H9 (cell line): ENCODE data around the gene MS4A4A. TPM values are rescaled to one million over a fixed set of nuclear protein-coding genes. Genes with fewer than 3 reads are reported as not detected.
A peak's percentile ranks its signal among the peaks of the same experiment; 100 is the strongest.
"Not testable (repeated sequence)": the region's sequence is repeated elsewhere in the genome, so short reads cannot be mapped to it uniquely, and the experiment has no call there.

Source experiments
- DNase-seq: peaks from one replicate; pipeline ENCODE4 v3.0.0-alpha.2; 2017
- H2AFZ ChIP-seq: one replicate; pipeline ENCODE4 v1.6.1; 2013; ENCODE audit warnings: mild to moderate bottlenecking, low read length, control low read depth, moderate library complexity
- H2AK5ac ChIP-seq: 2 replicates; pipeline ENCODE4 v1.6.1; 2013; ENCODE audit warnings: low read length, control low read depth, mixed read lengths; ENCODE audit not compliant: insufficient read length
- H2BK120ac ChIP-seq: one replicate; pipeline ENCODE4 v1.6.1; 2013; ENCODE audit warnings: low read depth, mild to moderate bottlenecking, low read length, control low read depth, inconsistent platforms; ENCODE audit not compliant: poor library complexity, severe bottlenecking
- H2BK12ac ChIP-seq: 2 replicates; pipeline ENCODE4 v1.6.1; 2013; ENCODE audit warnings: low read length, control low read depth, mixed read lengths, low read depth; ENCODE audit not compliant: insufficient read length
- H2BK15ac ChIP-seq: 2 replicates; pipeline ENCODE4 v1.6.1; 2013; ENCODE audit warnings: low read depth, low read length, control low read depth
- H2BK20ac ChIP-seq: one replicate; pipeline ENCODE4 v1.6.1; 2013; ENCODE audit warnings: low read depth, mild to moderate bottlenecking, low read length, control low read depth, inconsistent platforms; ENCODE audit not compliant: poor library complexity, severe bottlenecking
- H2BK5ac ChIP-seq: 2 replicates; pipeline ENCODE4 v1.6.1; 2013; ENCODE audit warnings: low read length, control low read depth, mixed read lengths; ENCODE audit not compliant: insufficient read length
- H3K14ac ChIP-seq: 2 replicates; pipeline ENCODE4 v1.6.1; 2013; ENCODE audit warnings: low read length, control low read depth; ENCODE audit not compliant: insufficient read depth
- H3K18ac ChIP-seq: 2 replicates; pipeline ENCODE4 v1.6.1; 2013; ENCODE audit warnings: low read depth, mild to moderate bottlenecking, mixed read lengths, low read length, control low read depth; ENCODE audit not compliant: insufficient read length
- H3K23ac ChIP-seq: 2 replicates; pipeline ENCODE4 v1.6.1; 2013; ENCODE audit warnings: low read length, control low read depth, mixed read lengths, low read depth; ENCODE audit not compliant: insufficient read length
- H3K23me2 ChIP-seq: 2 replicates; pipeline ENCODE4 v1.6.1; 2013; ENCODE audit warnings: low read depth, mild to moderate bottlenecking, mixed read lengths, low read length, control low read depth; ENCODE audit not compliant: insufficient read length, poor library complexity, severe bottlenecking
- H3K27ac ChIP-seq: 2 replicates; pipeline ENCODE4 v1.5.1; 2013; ENCODE audit warnings: low read length, control low read depth, mixed read lengths, low read depth; ENCODE audit not compliant: insufficient read length
- H3K27me3 ChIP-seq: 2 replicates; pipeline ENCODE4 v1.6.1; 2013; ENCODE audit warnings: low read length, control low read depth, inconsistent platforms; ENCODE audit not compliant: insufficient read depth
- H3K4ac ChIP-seq: 2 replicates; pipeline ENCODE4 v1.6.1; 2013; ENCODE audit warnings: low read depth, mild to moderate bottlenecking, control low read depth, inconsistent platforms, low read length, moderate library complexity
- H3K4me1 ChIP-seq: 2 replicates; pipeline ENCODE4 v1.6.1; 2013; ENCODE audit warnings: low read length, control low read depth, inconsistent platforms; ENCODE audit not compliant: insufficient read depth
- H3K4me2 ChIP-seq: 2 replicates; pipeline ENCODE4 v1.6.1; 2013; ENCODE audit warnings: low read length, control low read depth, mixed read lengths; ENCODE audit not compliant: insufficient read length, insufficient read depth
- H3K56ac ChIP-seq: 2 replicates; pipeline ENCODE4 v1.6.1; 2013; ENCODE audit warnings: low read depth, mild to moderate bottlenecking, mixed read lengths, low read length, control low read depth; ENCODE audit not compliant: insufficient read length
- H3K79me1 ChIP-seq: 2 replicates; pipeline ENCODE4 v1.6.1; 2013; ENCODE audit warnings: low read depth, mild to moderate bottlenecking, moderate library complexity, low read length, control low read depth, inconsistent platforms; ENCODE audit not compliant: insufficient read depth, poor library complexity, severe bottlenecking
- H3K79me2 ChIP-seq: 2 replicates; pipeline ENCODE4 v1.6.1; 2013; ENCODE audit warnings: low read length, control low read depth, inconsistent platforms; ENCODE audit not compliant: insufficient read depth
- H3K9ac ChIP-seq: 2 replicates; pipeline ENCODE4 v1.6.1; 2013; ENCODE audit warnings: low read length, control low read depth, mixed read lengths; ENCODE audit not compliant: insufficient read length; ENCODE audit errors: extremely low read depth
- H3K9me3 ChIP-seq: one replicate; pipeline ENCODE4 v1.6.1; 2013; ENCODE audit warnings: low read depth, low read length, inconsistent platforms; ENCODE audit not compliant: control insufficient read depth
- H3T11ph ChIP-seq: one replicate; pipeline ENCODE4 v1.6.1; 2013; ENCODE audit warnings: mild to moderate bottlenecking, low read length, control low read depth, inconsistent platforms
- H4K20me1 ChIP-seq: one replicate; pipeline ENCODE4 v1.6.1; 2013; ENCODE audit not compliant: control insufficient read depth, insufficient read length, insufficient read depth
- H4K5ac ChIP-seq: 2 replicates; pipeline ENCODE4 v1.6.1; 2013; ENCODE audit warnings: low read depth, mild to moderate bottlenecking, mixed read lengths, low read length, control low read depth; ENCODE audit not compliant: insufficient read length
- H4K8ac ChIP-seq: replicated peaks from 2 replicates; pipeline ENCODE4 v1.6.1; 2013; ENCODE audit warnings: low read length, control low read depth, mixed read lengths, low read depth; ENCODE audit not compliant: insufficient read length
- H4K91ac ChIP-seq: 2 replicates; pipeline ENCODE4 v1.6.1; 2013; ENCODE audit warnings: low read depth, mild to moderate bottlenecking, moderate library complexity, mixed read lengths, low read length, control low read depth; ENCODE audit not compliant: insufficient read length
- H3K27ac Mint-ChIP-seq, 3 experiments: 2 replicates in 2 of 3; 3 replicates in 1 of 3; pipeline ENCODE4 v1.8.0; 2020 to 2021; ENCODE audit warnings: mixed read lengths in 3 of 3, mild to moderate bottlenecking in 1 of 3, moderate library complexity in 1 of 3
- H3K27me3 Mint-ChIP-seq: 2 replicates; pipeline ENCODE4 v1.8.0; 2021; ENCODE audit warnings: low read depth, mild to moderate bottlenecking, moderate library complexity, mixed read lengths
- H3K36me3 Mint-ChIP-seq, 3 experiments: 2 replicates in 2 of 3; 3 replicates in 1 of 3; pipeline ENCODE4 v1.8.0; 2020 to 2021; ENCODE audit warnings: low read depth in 3 of 3, mixed read lengths in 3 of 3; ENCODE audit not compliant: insufficient read depth in 1 of 3
- H3K4me1 Mint-ChIP-seq, 2 experiments: 2 replicates each; pipeline ENCODE4 v1.8.0; 2020; ENCODE audit warnings: mixed read lengths in 2 of 2
- H3K4me3 Mint-ChIP-seq, 2 experiments: 2 replicates in 1 of 2; 3 replicates in 1 of 2; pipeline ENCODE4 v1.8.0; 2020 to 2021; ENCODE audit warnings: mild to moderate bottlenecking in 2 of 2, mixed read lengths in 2 of 2, moderate library complexity in 1 of 2
- H3K9me3 Mint-ChIP-seq, 2 experiments: 2 replicates in 1 of 2; 3 replicates in 1 of 2; pipeline ENCODE4 v1.8.0; 2020; ENCODE audit warnings: mild to moderate bottlenecking in 2 of 2, mixed read lengths in 2 of 2, moderate library complexity in 1 of 2
- CTCF ChIP-seq: fragments of 200-600 bp; sonication (generic); conservative IDR thresholded peaks from 3 replicates; pipeline ENCODE4 v1.8.0; 2021; ENCODE audit warnings: antibody characterized with exemption, mild to moderate bottlenecking
- WGBS: extraction: QIAGEN DNeasy Blood & Tissue Kit; methylation state at CpG from one replicate; pipeline ENCODE4 v1.1.7; 2013; ENCODE audit warnings: missing lambda C conversion rate, low lambda C conversion rate, mixed read lengths; ENCODE audit not compliant: insufficient read length; ENCODE audit errors: extremely low coverage; 5-methylcytosine and 5-hydroxymethylcytosine counted together
- total RNA-seq: library from RNA; stranded (reverse); gene quantifications from 2 replicates; pipeline ENCODE4 v1.2.1, GENCODE V29; 2021

Gene MS4A4A
- total RNA-seq, 1 experiment from 2014 or later, result not detected

GRCh38 chr11:60282286-60282685, 1.8 kb downstream of the MS4A4A start:
- Histone ChIP-seq H4K20me1 (no peaks in the 10 kb centered on the region), H2BK5ac (no peak overlapping the region), H3K4me2 (no peak overlapping the region), H3K23ac (no peak overlapping the region), H3T11ph (no peak overlapping the region), H4K8ac (no peak overlapping the region), H2BK12ac (no peak overlapping the region), H3K79me2 (no peaks in the 10 kb centered on the region), H2BK20ac (no peak overlapping the region), H2AK5ac (no peak overlapping the region), H2BK120ac (no peak overlapping the region), H3K27me3 (no peaks in the 10 kb centered on the region), H4K91ac (no peak overlapping the region), H3K27ac (no peak overlapping the region), H3K79me1 (no peaks in the 10 kb centered on the region), H3K9ac (no peak overlapping the region), H3K56ac (no peak overlapping the region), H3K9me3 (peaks cover 4% of the 10 kb centered on the region), H3K14ac (no peak overlapping the region), H3K4me1 (peaks cover 2% of the 10 kb centered on the region; the same call in 1 of the 2 replicates), H4K5ac (no peak overlapping the region), H2BK15ac (no peak overlapping the region), H3K23me2 (no peaks in the 10 kb centered on the region), H3K18ac (no peak overlapping the region), H2AFZ (no peak overlapping the region), H3K4ac (no peak overlapping the region)
- DNase-seq, result no peak
- peaks cover under 1 to 13% (median 8%) of the 10 kb centered on the region in 3 experiments; a peak in 4 of 7 replicates for H3K36me3 Mint-ChIP-seq
- H3K9me3 Mint-ChIP-seq, result peaks cover 9 to 13% of the 10 kb centered on the region in 2 experiments
- H3K27me3 Mint-ChIP-seq, result no peaks in the 10 kb centered on the region; the same call in 1 of the 2 replicates
- no peak for TF ChIP-seq CTCF
- no peak overlapping the region for H3K4me3 Mint-ChIP-seq
- WGBS, result no CpG with 5 or more reads among the region's 2 CpGs
- H3K4me1 Mint-ChIP-seq, result peaks cover 27 to 29% of the 10 kb centered on the region in 2 experiments
- no peak overlapping the region for H3K27ac Mint-ChIP-seq

- not testable (repeated sequence) for H2BK15ac ChIP-seq
These were observed 5.1 kb downstream of the MS4A4A start for GRCh38 chr11:60285411-60286126.

More at GRCh38 chr11:60285411-60286126, 5.1 kb downstream of the MS4A4A start:
- H3K79me2 ChIP-seq, H3K79me1 ChIP-seq, H3K14ac ChIP-seq, H3K9ac ChIP-seq, H2BK12ac ChIP-seq, H3K18ac ChIP-seq, H4K20me1 ChIP-seq, H2AK5ac ChIP-seq, H3K27ac ChIP-seq, H3K23me2 ChIP-seq, H3T11ph ChIP-seq, H2BK5ac ChIP-seq, H4K8ac ChIP-seq, H2BK120ac ChIP-seq, H3K56ac ChIP-seq, H3K4me1 ChIP-seq, H3K23ac ChIP-seq, H4K91ac ChIP-seq, DNase-seq, H3K27me3 ChIP-seq, H2AFZ ChIP-seq, H2BK20ac ChIP-seq, H3K27me3 Mint-ChIP-seq, H3K4ac ChIP-seq, H3K4me2 ChIP-seq, H4K5ac ChIP-seq: not testable (repeated sequence)
- Mint-ChIP-seq H3K4me1 (peaks cover 27 to 29% of the 10 kb centered on the region in 2 experiments), H3K36me3 (peaks cover 12 to 27% (median 17%) of the 10 kb centered on the region in 3 experiments), H3K4me3 (peak overlapping the region; percentile 0 to 2; a peak in 2 of 5 replicates), H3K9me3 (peaks cover 32 to 37% of the 10 kb centered on the region in 2 experiments), H3K27ac (peak overlapping the region in 2 of 3 experiments; percentile 7 to 59; a peak in 3 of 7 replicates)
- no CpG with 5 or more reads among the region's 7 CpGs for WGBS
- peaks cover 13% of the 10 kb centered on the region for H3K9me3 ChIP-seq
